Upper lobe of left lung (tissue), 6 donors: ENCODE data around the gene FCRL6. TPM values are rescaled to one million over a fixed set of nuclear protein-coding genes. Genes with fewer than 3 reads are reported as not detected.
A peak's percentile ranks its signal among the peaks of the same experiment; 100 is the strongest.

Source experiments
- ATAC-seq, 2 donors: fragments of 200-7000 bp; cut with Tn5 transposase; one replicate each; pipeline ENCODE4 v1.9.1; 2022; ENCODE audit warnings: mild to moderate bottlenecking in 2 of 2, moderate library complexity in 2 of 2; ENCODE audit not compliant: low FRiP score in 2 of 2
- DNase-seq, 2 donors: peaks; one replicate each; pipeline ENCODE4 v3.0.0-alpha.2; 2019 to 2020
- H3K27ac ChIP-seq, 4 donors: fragments of 200-600 bp; sonication (generic); one replicate each; pipeline ENCODE4 v1.5.1; 2016 to 2019
- H3K27me3 ChIP-seq, 4 donors: fragments of 200-600 bp; sonication (generic); one replicate each; pipeline ENCODE4 v1.5.1; 2017 to 2019
- H3K36me3 ChIP-seq, 4 donors: fragments of 200-600 bp; sonication (generic); one replicate each; pipeline ENCODE4 v1.5.1; 2016 to 2019
- H3K4me1 ChIP-seq, 4 donors: fragments of 200-600 bp; sonication (generic); one replicate each; pipeline ENCODE4 v1.5.1; 2018 to 2019
- H3K4me3 ChIP-seq, 4 donors: fragments of 200-600 bp; sonication (generic); one replicate each; pipeline ENCODE4 v1.5.1; 2017 to 2019; ENCODE audit warnings: mild to moderate bottlenecking in 2 of 4, moderate library complexity in 1 of 4
- H3K9me3 ChIP-seq, 4 donors: fragments of 200-600 bp; sonication (generic); one replicate each; pipeline ENCODE4 v1.5.1; 2018 to 2019
- EP300 ChIP-seq, 4 donors: sonication (generic); formaldehyde crosslinking; IDR thresholded peaks; one replicate each; pipeline ENCODE4 v1.5.1; 2017; ENCODE audit warnings: antibody characterized with exemption in 4 of 4, control low read depth in 2 of 4
- POLR2A ChIP-seq, 4 donors: fragments of 450-650 bp; IDR thresholded peaks; one replicate each; pipeline ENCODE4 v1.5.1; 2016 to 2017; ENCODE audit warnings: antibody characterized with exemption in 4 of 4, mild to moderate bottlenecking in 2 of 4
- POLR2AphosphoS5 ChIP-seq, 2 donors: sonication (generic); formaldehyde crosslinking; IDR thresholded peaks; one replicate each; pipeline ENCODE4 v1.5.1; 2017; ENCODE audit warnings: antibody characterized with exemption in 2 of 2
- WGBS, 2 donors: methylation state at CpG; one replicate each; pipeline ENCODE4 v1.1.5; 2017 to 2018; 5-methylcytosine and 5-hydroxymethylcytosine counted together
- total RNA-seq, 6 donors: library from RNA; depleted of rRNA in 4 of 6; stranded (reverse); fragments of >200 nt in 4 of 6; gene quantifications; one replicate each; pipeline versions ENCODE4 v1.1.0 to v1.2.1, GENCODE V29; 2016 to 2021
- TF ChIP-seq, protein P1 (sequence below), 6 experiments: fragments of 450-650 bp in 4 of 6; fragments of 200-600 bp in 2 of 6; sonication (generic) in 2 of 6; IDR thresholded peaks; one replicate each; pipeline ENCODE4 v1.5.1; 2016 to 2019; ENCODE audit warnings: antibody characterized with exemption in 6 of 6
- donor health status: DM: no; HTN: no; CAD: no; lungs with moderate emphysema.
- donor health status: DM: no; HTN: yes; CAD: no; lungs with severe emphysema.

The FCRL6 gene
- total RNA-seq, 6 donors from 2014 or later, result 1.8 to 5.2 (median 3.0) TPM

DNA sequence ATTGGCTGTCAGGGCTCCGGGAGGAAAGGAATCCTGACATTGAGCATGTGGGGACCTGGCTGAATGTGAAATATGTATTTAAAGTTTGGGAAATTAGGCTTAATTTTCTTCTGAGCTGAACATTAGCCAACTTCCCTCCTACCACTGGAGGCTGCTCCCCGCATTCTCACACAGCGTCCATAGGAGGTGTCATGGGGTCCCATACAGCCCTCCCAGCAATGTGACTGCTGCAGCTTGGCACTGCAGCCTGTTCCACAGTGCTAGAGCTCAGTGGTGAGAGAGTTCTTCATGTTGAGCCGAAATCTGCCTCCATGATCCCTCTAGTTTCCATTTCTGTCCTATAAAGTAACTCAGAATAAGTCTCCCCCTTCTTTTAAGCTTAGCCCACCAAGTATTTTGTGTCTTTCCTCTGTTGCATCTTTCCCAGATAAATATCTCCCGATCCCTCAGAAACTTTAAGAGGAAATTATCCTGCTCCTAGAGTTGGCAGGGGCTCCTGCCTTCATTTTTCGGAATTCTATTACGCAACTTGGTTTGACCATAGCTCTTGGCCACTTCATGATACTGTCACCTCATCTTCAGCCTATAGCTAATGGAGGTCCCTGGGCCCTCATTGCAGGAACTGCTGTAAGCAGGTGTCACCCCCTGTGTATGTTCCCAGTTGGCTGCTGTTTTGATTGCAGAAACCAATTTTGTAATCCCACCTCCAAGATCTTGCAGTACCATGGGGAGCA is 2.0 kb downstream of the FCRL6 start:
- ATAC-seq (no peak), DNase-seq (no peak)
- H3K4me3 ChIP-seq, result no peak overlapping the region
- H3K27ac ChIP-seq, result no peak overlapping the region
- TF ChIP-seq, protein P1, sequence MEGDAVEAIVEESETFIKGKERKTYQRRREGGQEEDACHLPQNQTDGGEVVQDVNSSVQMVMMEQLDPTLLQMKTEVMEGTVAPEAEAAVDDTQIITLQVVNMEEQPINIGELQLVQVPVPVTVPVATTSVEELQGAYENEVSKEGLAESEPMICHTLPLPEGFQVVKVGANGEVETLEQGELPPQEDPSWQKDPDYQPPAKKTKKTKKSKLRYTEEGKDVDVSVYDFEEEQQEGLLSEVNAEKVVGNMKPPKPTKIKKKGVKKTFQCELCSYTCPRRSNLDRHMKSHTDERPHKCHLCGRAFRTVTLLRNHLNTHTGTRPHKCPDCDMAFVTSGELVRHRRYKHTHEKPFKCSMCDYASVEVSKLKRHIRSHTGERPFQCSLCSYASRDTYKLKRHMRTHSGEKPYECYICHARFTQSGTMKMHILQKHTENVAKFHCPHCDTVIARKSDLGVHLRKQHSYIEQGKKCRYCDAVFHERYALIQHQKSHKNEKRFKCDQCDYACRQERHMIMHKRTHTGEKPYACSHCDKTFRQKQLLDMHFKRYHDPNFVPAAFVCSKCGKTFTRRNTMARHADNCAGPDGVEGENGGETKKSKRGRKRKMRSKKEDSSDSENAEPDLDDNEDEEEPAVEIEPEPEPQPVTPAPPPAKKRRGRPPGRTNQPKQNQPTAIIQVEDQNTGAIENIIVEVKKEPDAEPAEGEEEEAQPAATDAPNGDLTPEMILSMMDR (IDR thresholded peaks at IDR 0.05), result no peak
- TF ChIP-seq POLR2A (IDR thresholded peaks at IDR 0.05) (no peak), EP300 (IDR thresholded peaks at IDR 0.05) (no peak), POLR2AphosphoS5 (IDR thresholded peaks at IDR 0.05) (no peak)
- H3K36me3 ChIP-seq, result no peaks in the 10 kb centered on the region
- peaks cover 0 to 8% (median 3%) of the 10 kb centered on the region in 4 donors for H3K4me1 ChIP-seq
- WGBS, 2 donors, result 65 to 69% methylated on average over 7 of the region's 7 CpGs
- no peaks in the 10 kb centered on the region for H3K9me3 ChIP-seq
- H3K27me3 ChIP-seq, result no peaks in the 10 kb centered on the region

DNA sequence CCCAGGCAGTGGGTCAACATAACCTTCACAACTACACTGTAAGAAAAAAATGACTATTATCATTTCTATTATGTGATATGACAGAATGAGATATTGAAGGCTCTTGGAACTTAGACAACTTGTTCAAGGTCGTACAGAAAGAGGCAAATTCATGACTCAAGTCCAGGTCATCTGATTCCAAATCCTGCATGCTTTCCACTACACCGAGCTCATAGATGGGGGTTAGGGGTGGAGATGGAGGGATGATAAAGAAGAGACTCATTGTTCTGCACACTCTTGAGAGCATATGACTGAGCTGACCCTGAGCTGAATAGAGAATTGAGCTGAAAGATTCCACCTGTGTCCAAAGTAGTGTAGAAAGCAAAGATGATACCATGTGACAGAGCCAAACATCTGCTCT is 2.8 kb downstream of the FCRL6 start:
- ATAC-seq, result no peak
- TF ChIP-seq EP300 (IDR thresholded peaks at IDR 0.05), result no peak
- TF ChIP-seq, protein P1 (IDR thresholded peaks at IDR 0.05), result no peak
- TF ChIP-seq POLR2A (IDR thresholded peaks at IDR 0.05), result no peak
- TF ChIP-seq POLR2AphosphoS5 (IDR thresholded peaks at IDR 0.05), result no peak

DNA sequence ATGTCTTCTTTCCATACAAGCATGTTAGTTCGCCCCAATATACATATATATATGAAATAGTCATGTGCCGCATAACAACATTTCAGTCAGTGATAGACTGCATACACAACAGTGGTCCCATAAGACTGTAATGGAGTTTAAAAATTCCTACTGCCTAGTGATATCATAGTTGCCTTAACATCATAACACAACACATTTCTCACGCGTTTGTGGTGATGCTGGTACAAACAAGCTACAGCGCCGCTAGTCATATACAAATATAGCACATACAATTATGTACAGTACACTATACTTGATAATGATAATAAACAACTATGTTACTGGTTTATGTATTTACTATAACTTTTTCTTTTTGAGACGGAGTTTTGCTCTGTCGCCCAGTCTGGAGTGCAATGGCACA is 13.8 kb downstream of the FCRL6 start:
- Histone ChIP-seq H3K4me3 (no peak overlapping the region), H3K9me3 (no peaks in the 10 kb centered on the region), H3K36me3 (no peaks in the 10 kb centered on the region), H3K27me3 (no peaks in the 10 kb centered on the region), H3K27ac (no peak overlapping the region), H3K4me1 (no peaks in the 10 kb centered on the region)
- 94 to 99% methylated on average over 8 of the region's 8 CpGs for WGBS, 2 donors
- TF ChIP-seq POLR2AphosphoS5 (IDR thresholded peaks at IDR 0.05), result no peak
- TF ChIP-seq POLR2A (IDR thresholded peaks at IDR 0.05), result no peak
- DNase-seq, result no peak
- no peak for ATAC-seq

More for the DNA sequence above, 2.8 kb downstream of the FCRL6 start:
- no peak for DNase-seq
- Histone ChIP-seq H3K27ac (no peak overlapping the region), H3K36me3 (no peaks in the 10 kb centered on the region), H3K4me1 (peaks cover 0 to 8% (median 2%) of the 10 kb centered on the region in 4 donors), H3K4me3 (no peak overlapping the region), H3K9me3 (no peaks in the 10 kb centered on the region), H3K27me3 (no peaks in the 10 kb centered on the region)
- 61 to 79% methylated on average over 2 of the region's 2 CpGs for WGBS, 2 donors

DNA sequence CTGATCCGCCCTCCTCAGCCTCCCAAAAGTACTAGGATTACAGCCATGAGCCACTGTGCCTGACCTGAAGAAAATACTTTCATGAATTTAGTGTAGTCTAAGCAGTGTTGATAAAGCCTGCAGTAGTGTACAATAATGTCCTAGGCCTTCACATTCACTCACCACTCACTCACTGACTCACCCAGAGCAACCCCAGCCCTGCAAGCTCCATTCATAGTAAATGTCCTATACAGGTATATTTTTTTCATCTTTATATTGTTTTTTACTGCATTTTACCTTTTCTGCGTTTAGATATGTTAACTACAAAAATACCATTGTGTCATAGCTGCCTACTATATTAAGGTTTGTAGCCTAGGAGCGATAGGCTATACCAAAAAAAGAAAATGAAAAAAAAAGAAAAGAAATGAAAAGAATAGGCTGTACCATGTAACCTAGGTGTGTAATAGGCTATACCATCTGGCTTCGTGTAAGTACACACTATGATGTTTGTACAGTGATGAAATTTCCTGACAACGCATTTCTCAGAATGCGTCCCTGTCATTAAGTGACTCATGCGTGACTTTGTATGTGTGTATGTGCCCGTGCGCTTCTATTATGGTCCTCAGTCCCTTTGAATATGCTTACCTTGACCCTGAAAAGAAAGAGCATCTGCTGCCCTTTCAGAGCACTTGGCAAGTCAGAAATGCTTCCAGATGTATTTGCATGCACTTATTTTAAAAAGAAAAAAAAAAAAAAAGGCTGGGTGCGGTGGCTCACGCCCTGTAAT is 15.3 kb downstream of the FCRL6 start:
- WGBS, 2 donors, result 81 to 82% methylated on average over 11 of the region's 11 CpGs
- H3K36me3 ChIP-seq, result no peaks in the 10 kb centered on the region
- no peak overlapping the region for H3K4me3 ChIP-seq
- TF ChIP-seq POLR2AphosphoS5 (IDR thresholded peaks at IDR 0.05), result no peak
- no peaks in the 10 kb centered on the region for H3K4me1 ChIP-seq
- H3K27me3 ChIP-seq, result no peaks in the 10 kb centered on the region
- H3K9me3 ChIP-seq, result no peaks in the 10 kb centered on the region
- DNase-seq (no peak), ATAC-seq (no peak)
- H3K27ac ChIP-seq, result no peak overlapping the region

DNA sequence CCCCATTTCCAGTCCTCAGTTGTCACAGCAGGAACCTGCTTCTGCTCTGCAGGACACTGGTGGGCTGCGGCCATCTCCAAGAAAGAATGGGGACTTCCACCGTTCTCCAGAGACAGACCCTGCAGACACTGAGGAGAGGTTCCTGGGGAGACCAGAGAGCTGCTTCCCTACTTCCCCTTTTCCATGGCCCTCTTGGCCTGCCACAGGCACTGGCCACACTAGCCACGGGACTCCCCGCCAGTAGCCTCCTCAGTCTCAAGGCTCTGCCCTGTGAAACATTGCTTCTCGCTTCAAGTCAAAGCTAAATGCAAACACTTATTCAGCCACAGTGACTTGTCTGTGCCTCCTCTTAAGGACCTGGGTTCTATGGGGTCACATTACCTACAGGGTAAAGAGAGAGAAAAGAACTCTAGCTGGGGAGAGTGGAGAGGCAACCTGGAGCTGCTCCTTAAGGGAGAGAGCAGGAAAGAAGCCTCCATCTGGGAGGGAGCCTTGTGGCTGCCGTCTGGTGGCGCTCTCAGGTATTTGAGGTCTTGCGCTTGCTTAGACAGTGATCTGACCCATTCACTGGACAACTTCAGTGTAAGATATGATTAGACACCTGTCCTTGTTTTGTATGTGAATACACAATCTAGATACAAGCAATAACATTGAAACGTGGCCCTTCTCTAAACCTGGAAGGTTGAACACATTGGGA is 19.2 kb downstream of the FCRL6 start:
- WGBS, 2 donors, result 76 to 77% methylated on average over 7 to 9 of the region's 9 CpGs
- no peaks in the 10 kb centered on the region for H3K9me3 ChIP-seq

DNA sequence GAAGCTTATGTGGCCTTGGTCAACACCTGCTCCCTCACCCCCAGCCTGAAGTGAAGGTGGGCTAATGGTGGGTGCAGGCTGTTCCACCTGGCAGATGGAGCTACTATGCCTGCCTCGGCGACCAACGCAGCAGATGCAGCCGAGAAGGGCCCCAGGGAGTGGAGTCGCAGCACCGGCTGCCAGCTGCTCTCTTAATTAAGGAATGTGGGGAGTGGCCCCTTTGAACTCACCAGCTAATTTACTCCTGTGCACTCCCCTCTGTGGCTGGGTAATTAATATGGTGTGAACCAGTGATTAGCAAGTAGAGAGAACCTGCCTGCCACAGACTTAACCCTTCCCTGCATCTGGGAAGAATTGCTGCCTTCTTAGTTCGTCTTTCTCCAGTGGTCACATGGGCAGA is 21.2 kb downstream of the FCRL6 start:
- Histone ChIP-seq H3K27ac (no peak overlapping the region), H3K9me3 (no peaks in the 10 kb centered on the region), H3K4me3 (no peak overlapping the region), H3K4me1 (peaks cover 3 to 29% (median 16%) of the 10 kb centered on the region in 4 donors), H3K36me3 (no peaks in the 10 kb centered on the region), H3K27me3 (no peaks in the 10 kb centered on the region)
- DNase-seq, result no peak
- ATAC-seq, result no peak
- TF ChIP-seq POLR2A (IDR thresholded peaks at IDR 0.05) (no peak), POLR2AphosphoS5 (IDR thresholded peaks at IDR 0.05) (no peak), EP300 (IDR thresholded peaks at IDR 0.05) (no peak)
- TF ChIP-seq, protein P1 (IDR thresholded peaks at IDR 0.05), result no peak
- 19 to 31% methylated on average over 7 of the region's 7 CpGs for WGBS, 2 donors

More for the DNA sequence above, 19.2 kb downstream of the FCRL6 start:
- Histone ChIP-seq H3K4me3 (no peak overlapping the region), H3K27ac (no peak overlapping the region), H3K36me3 (no peaks in the 10 kb centered on the region), H3K27me3 (no peaks in the 10 kb centered on the region), H3K4me1 (peaks cover 1 to 21% (median 8%) of the 10 kb centered on the region in 4 donors)
- ATAC-seq (peak in 1 of 2 donors; percentile 58), DNase-seq (no peak)
- no peak for TF ChIP-seq POLR2A (IDR thresholded peaks at IDR 0.05)
